NB4 (cell line): ENCODE results near the gene FANCB.

Experiments
- CTCF ChIP-seq: IDR thresholded peaks from one replicate; pipeline ENCODE4 v1.5.1; 2012; ENCODE audit warnings: low read depth, low read length
- TF ChIP-seq, protein P1 (sequence below): IDR thresholded peaks from 2 replicates; pipeline ENCODE4 v1.6.1; 2011; ENCODE audit warnings: low read depth, low read length

DNA sequence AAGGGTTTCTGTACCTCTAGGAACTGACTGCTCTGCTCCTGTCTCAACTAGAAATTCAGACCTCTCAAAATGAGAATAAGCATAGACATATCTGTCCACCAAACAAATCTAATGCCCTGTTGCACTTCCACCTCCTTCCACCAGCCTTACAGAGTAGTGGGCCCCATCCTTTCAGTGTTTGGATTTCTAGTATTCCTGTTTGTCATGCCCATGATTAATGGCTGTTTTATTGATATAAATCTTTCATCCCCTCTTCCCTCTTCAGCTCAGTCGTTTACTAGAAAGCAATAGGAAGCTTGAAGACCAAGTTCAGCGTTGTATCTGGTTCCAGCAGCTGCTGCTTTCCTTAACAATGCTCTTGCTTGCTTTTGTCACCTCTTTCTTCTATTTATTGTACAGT, 46.5 kb upstream of the FANCB start:
- TF ChIP-seq, protein P1, sequence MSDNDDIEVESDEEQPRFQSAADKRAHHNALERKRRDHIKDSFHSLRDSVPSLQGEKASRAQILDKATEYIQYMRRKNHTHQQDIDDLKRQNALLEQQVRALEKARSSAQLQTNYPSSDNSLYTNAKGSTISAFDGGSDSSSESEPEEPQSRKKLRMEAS: no peak
- TF ChIP-seq CTCF: no peak
